ENCODE data around the gene MAFF. TPM values are rescaled to one million over a fixed set of nuclear protein-coding genes. Genes with fewer than 3 reads are reported as not detected.
A peak's percentile ranks its signal among the peaks of the same experiment; 100 is the strongest.

The MAFF gene
- total RNA-seq, 3 donors from 2014 or later = 8.9 to 12.2 (median 10.7) TPM

- ATAC-seq (no peak), DNase-seq (no peak)
- no peaks in the 10 kb centered on the region for H3K9me3 Mint-ChIP-seq
- peak overlapping the region; percentile 2 for H3K4me3 Mint-ChIP-seq
- peaks cover 31% of the 10 kb centered on the region for H3K4me1 Mint-ChIP-seq (ENCODE audit: low read depth)
- no peaks in the 10 kb centered on the region for H3K27me3 Mint-ChIP-seq (ENCODE audit: low read depth)
- no peaks in the 10 kb centered on the region for H3K36me3 Mint-ChIP-seq (ENCODE audit: insufficient read depth)
These were observed 3.0 kb downstream of the MAFF start for GRCh38 chr22:38204784-38205183.

- ATAC-seq (no peak), DNase-seq (no peak)
- Mint-ChIP-seq H3K27me3 (ENCODE audit: low read depth) (no peaks in the 10 kb centered on the region), H3K36me3 (ENCODE audit: insufficient read depth) (no peaks in the 10 kb centered on the region), H3K9me3 (no peaks in the 10 kb centered on the region), H3K4me3 (no peak overlapping the region), H3K4me1 (ENCODE audit: low read depth) (peaks cover 34% of the 10 kb centered on the region)
These were observed 3.7 kb downstream of the MAFF start for GRCh38 chr22:38205261-38206128.

- no peaks in the 10 kb centered on the region for H3K9me3 Mint-ChIP-seq
- H3K4me1 Mint-ChIP-seq (ENCODE audit: low read depth) = peaks cover 24% of the 10 kb centered on the region
- H3K27me3 Mint-ChIP-seq (ENCODE audit: low read depth) = no peaks in the 10 kb centered on the region
- no peaks in the 10 kb centered on the region for H3K36me3 Mint-ChIP-seq (ENCODE audit: insufficient read depth)
- DNase-seq = no peak
- no peak overlapping the region for H3K4me3 Mint-ChIP-seq
- no peak for ATAC-seq
These were observed 6.2 kb downstream of the MAFF start for GRCh38 chr22:38207898-38208432.

GRCh38 chr22:38208551-38208968 lies 6.8 kb downstream of the MAFF start:
- peaks cover 25% of the 10 kb centered on the region for H3K4me1 Mint-ChIP-seq (ENCODE audit: low read depth)
- no peaks in the 10 kb centered on the region for H3K9me3 Mint-ChIP-seq
- no peaks in the 10 kb centered on the region for H3K36me3 Mint-ChIP-seq (ENCODE audit: insufficient read depth)
- no peak for ATAC-seq
- no peak for DNase-seq
- H3K4me3 Mint-ChIP-seq = no peak overlapping the region
- H3K27me3 Mint-ChIP-seq (ENCODE audit: low read depth) = no peaks in the 10 kb centered on the region

GRCh38 chr22:38211556-38211955 lies 9.8 kb downstream of the MAFF start:
- no peak for ATAC-seq
- Mint-ChIP-seq H3K27me3 (ENCODE audit: low read depth) (no peaks in the 10 kb centered on the region), H3K4me1 (ENCODE audit: low read depth) (peaks cover 17% of the 10 kb centered on the region), H3K9me3 (no peaks in the 10 kb centered on the region), H3K4me3 (no peak overlapping the region), H3K36me3 (ENCODE audit: insufficient read depth) (no peaks in the 10 kb centered on the region)
- DNase-seq = no peak

- no peak overlapping the region for H3K4me3 Mint-ChIP-seq
- DNase-seq (no peak), ATAC-seq (no peak)
- H3K4me1 Mint-ChIP-seq (ENCODE audit: low read depth) = peaks cover 17% of the 10 kb centered on the region
- H3K36me3 Mint-ChIP-seq (ENCODE audit: insufficient read depth) = no peaks in the 10 kb centered on the region
- no peaks in the 10 kb centered on the region for H3K9me3 Mint-ChIP-seq
- H3K27me3 Mint-ChIP-seq (ENCODE audit: low read depth) = no peaks in the 10 kb centered on the region
These were observed 10.6 kb downstream of the MAFF start for GRCh38 chr22:38212442-38212841.

GRCh38 chr22:38213319-38213989 lies 11.7 kb downstream of the MAFF start:
- no peaks in the 10 kb centered on the region for H3K27me3 Mint-ChIP-seq (ENCODE audit: low read depth)
- DNase-seq (no peak), ATAC-seq (no peak)
- no peaks in the 10 kb centered on the region for H3K9me3 Mint-ChIP-seq
- no peak overlapping the region for H3K4me3 Mint-ChIP-seq
- H3K36me3 Mint-ChIP-seq (ENCODE audit: insufficient read depth) = no peaks in the 10 kb centered on the region
- peaks cover 23% of the 10 kb centered on the region for H3K4me1 Mint-ChIP-seq (ENCODE audit: low read depth)

- DNase-seq = no peak
- Mint-ChIP-seq H3K36me3 (ENCODE audit: insufficient read depth) (no peaks in the 10 kb centered on the region), H3K4me3 (peak overlapping the region; percentile 45)
These were observed 12.2 kb downstream of the MAFF start for GRCh38 chr22:38213990-38214301.

GRCh38 chr22:38214302-38215056 lies 12.7 kb downstream of the MAFF start:
- Mint-ChIP-seq H3K4me3 (peak overlapping the region; percentile 45), H3K36me3 (ENCODE audit: insufficient read depth) (no peaks in the 10 kb centered on the region), H3K9me3 (no peaks in the 10 kb centered on the region), H3K4me1 (ENCODE audit: low read depth) (peaks cover 30% of the 10 kb centered on the region), H3K27me3 (ENCODE audit: low read depth) (no peaks in the 10 kb centered on the region)
- ATAC-seq (peak; percentile 56 to 68), DNase-seq (peak; percentile 68)

More at GRCh38 chr22:38213990-38214301, 12.2 kb downstream of the MAFF start:
- H3K9me3 Mint-ChIP-seq = no peaks in the 10 kb centered on the region
- no peak for ATAC-seq
- H3K27me3 Mint-ChIP-seq (ENCODE audit: low read depth) = no peaks in the 10 kb centered on the region
- H3K4me1 Mint-ChIP-seq (ENCODE audit: low read depth) = peaks cover 25% of the 10 kb centered on the region

GRCh38 chr22:38215156-38216038 lies 13.6 kb downstream of the MAFF start:
- ATAC-seq (no peak), DNase-seq (no peak)
- Mint-ChIP-seq H3K4me1 (ENCODE audit: low read depth) (peaks cover 31% of the 10 kb centered on the region), H3K27me3 (ENCODE audit: low read depth) (no peaks in the 10 kb centered on the region), H3K4me3 (no peak overlapping the region), H3K36me3 (ENCODE audit: insufficient read depth) (no peaks in the 10 kb centered on the region), H3K9me3 (no peaks in the 10 kb centered on the region)

- DNase-seq = peak; percentile 40
- Mint-ChIP-seq H3K4me3 (no peak overlapping the region), H3K9me3 (no peaks in the 10 kb centered on the region), H3K36me3 (ENCODE audit: insufficient read depth) (peaks cover 3% of the 10 kb centered on the region), H3K27me3 (ENCODE audit: low read depth) (no peaks in the 10 kb centered on the region), H3K4me1 (ENCODE audit: low read depth) (peaks cover 24% of the 10 kb centered on the region)
- peak; percentile 9 to 45 for ATAC-seq
These were observed 17.1 kb downstream of the MAFF start for GRCh38 chr22:38218661-38219622.

GRCh38 chr22:38219632-38220031 lies 17.8 kb downstream of the MAFF start:
- H3K4me3 Mint-ChIP-seq = no peak overlapping the region
- H3K4me1 Mint-ChIP-seq (ENCODE audit: low read depth) = peaks cover 22% of the 10 kb centered on the region
- H3K36me3 Mint-ChIP-seq (ENCODE audit: insufficient read depth) = peaks cover 3% of the 10 kb centered on the region
- no peak for DNase-seq
- no peak for ATAC-seq
- no peaks in the 10 kb centered on the region for H3K27me3 Mint-ChIP-seq (ENCODE audit: low read depth)
- H3K9me3 Mint-ChIP-seq = no peaks in the 10 kb centered on the region

GRCh38 chr22:38220163-38220562 lies 18.4 kb downstream of the MAFF start:
- Mint-ChIP-seq H3K36me3 (ENCODE audit: insufficient read depth) (peaks cover 3% of the 10 kb centered on the region), H3K4me1 (ENCODE audit: low read depth) (peaks cover 20% of the 10 kb centered on the region), H3K4me3 (no peak overlapping the region), H3K9me3 (no peaks in the 10 kb centered on the region), H3K27me3 (ENCODE audit: low read depth) (no peaks in the 10 kb centered on the region)
- no peak for DNase-seq
- ATAC-seq = no peak
